ENCODE measurements around the gene CDK1.

Gene CDK1

DNA sequence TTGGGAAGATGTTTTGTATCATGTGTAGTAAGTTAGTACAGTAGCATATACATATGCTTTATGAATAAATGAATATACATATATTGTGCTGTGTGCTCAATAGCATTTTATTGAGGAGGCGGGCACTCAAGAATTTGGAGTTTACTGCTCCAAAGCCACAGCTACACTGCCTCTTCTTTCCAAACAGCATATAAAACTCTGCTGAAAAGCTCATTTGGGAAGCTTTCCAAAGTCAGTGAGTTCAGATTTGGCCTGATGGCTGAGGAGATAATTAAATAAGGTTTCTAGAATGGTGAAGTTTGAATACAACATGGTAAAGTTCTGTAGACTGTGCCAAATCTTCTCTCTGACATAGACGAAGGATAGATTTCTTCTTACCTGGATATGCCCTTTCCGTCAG is 29.8 kb downstream of the CDK1 start:
- no peaks in the 10 kb centered on the region for H4K20me1 ChIP-seq (ENCODE audit: low read depth, low read length)
- H3K9ac ChIP-seq (ENCODE audit: low read length) = no peak overlapping the region
- no peaks in the 10 kb centered on the region for H3K27me3 ChIP-seq (ENCODE audit: low read length)
- no peaks in the 10 kb centered on the region for H3K9me2 ChIP-seq (replicated peaks; ENCODE audit: insufficient read depth, low read length)
- no peaks in the 10 kb centered on the region for H3K79me2 ChIP-seq (ENCODE audit: insufficient read depth, low read length)
- no peaks in the 10 kb centered on the region for H3F3A ChIP-seq (ENCODE audit: insufficient read depth)
- no peak overlapping the region for H3K4me3 ChIP-seq (ENCODE audit: insufficient read depth, low read length, poor library complexity, severe bottlenecking)
- no peaks in the 10 kb centered on the region for H3K9me3 ChIP-seq (ENCODE audit: insufficient read depth, low read length)
- no peaks in the 10 kb centered on the region for H3K36me3 ChIP-seq (ENCODE audit: low read length)
- H3K4me2 ChIP-seq (ENCODE audit: low read depth, low read length, poor library complexity, severe bottlenecking) = no peak overlapping the region
- no peak overlapping the region for H2AFZ ChIP-seq (ENCODE audit: low read depth, low read length, severe bottlenecking)
- TF ChIP-seq EZH2phosphoT487 (conservative IDR thresholded peaks at IDR 0.05; ENCODE audit: low read length) = no peak
- TF ChIP-seq, protein P1, sequence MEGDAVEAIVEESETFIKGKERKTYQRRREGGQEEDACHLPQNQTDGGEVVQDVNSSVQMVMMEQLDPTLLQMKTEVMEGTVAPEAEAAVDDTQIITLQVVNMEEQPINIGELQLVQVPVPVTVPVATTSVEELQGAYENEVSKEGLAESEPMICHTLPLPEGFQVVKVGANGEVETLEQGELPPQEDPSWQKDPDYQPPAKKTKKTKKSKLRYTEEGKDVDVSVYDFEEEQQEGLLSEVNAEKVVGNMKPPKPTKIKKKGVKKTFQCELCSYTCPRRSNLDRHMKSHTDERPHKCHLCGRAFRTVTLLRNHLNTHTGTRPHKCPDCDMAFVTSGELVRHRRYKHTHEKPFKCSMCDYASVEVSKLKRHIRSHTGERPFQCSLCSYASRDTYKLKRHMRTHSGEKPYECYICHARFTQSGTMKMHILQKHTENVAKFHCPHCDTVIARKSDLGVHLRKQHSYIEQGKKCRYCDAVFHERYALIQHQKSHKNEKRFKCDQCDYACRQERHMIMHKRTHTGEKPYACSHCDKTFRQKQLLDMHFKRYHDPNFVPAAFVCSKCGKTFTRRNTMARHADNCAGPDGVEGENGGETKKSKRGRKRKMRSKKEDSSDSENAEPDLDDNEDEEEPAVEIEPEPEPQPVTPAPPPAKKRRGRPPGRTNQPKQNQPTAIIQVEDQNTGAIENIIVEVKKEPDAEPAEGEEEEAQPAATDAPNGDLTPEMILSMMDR (IDR thresholded peaks at IDR 0.05; ENCODE audit: insufficient read depth, low read length, poor library complexity, severe bottlenecking) = no peak
- H3K27ac ChIP-seq (ENCODE audit: low read depth, low read length) = no peak overlapping the region

DNA sequence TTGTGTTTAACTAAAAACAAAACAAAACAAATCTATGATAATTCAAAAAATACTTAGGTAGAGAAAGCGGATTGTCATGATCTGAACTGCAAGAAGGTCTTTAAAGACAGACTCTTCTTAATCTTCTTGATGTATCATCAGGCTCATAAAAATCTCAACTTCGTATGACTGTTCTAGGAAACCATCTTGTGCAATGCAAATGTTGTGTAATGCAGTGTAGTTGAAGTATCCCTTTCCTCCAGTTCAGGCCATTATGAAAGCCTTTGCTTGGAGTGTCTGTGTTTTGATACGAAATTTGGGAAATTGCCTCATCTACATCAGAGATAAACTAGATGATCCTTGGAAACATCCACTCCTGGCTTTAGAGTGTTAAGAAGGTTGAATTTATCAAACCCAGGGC is 30.9 kb downstream of the CDK1 start:
- TF ChIP-seq EZH2phosphoT487 (conservative IDR thresholded peaks at IDR 0.05; ENCODE audit: low read length) = no peak
- TF ChIP-seq, protein P1 (IDR thresholded peaks at IDR 0.05; ENCODE audit: insufficient read depth, low read length, poor library complexity, severe bottlenecking) = no peak
- Histone ChIP-seq H3K9ac (ENCODE audit: low read length) (no peak overlapping the region), H4K20me1 (ENCODE audit: low read depth, low read length) (no peaks in the 10 kb centered on the region), H3K79me2 (ENCODE audit: insufficient read depth, low read length) (no peaks in the 10 kb centered on the region), H3K9me2 (replicated peaks; ENCODE audit: insufficient read depth, low read length) (no peaks in the 10 kb centered on the region), H3K4me2 (ENCODE audit: low read depth, low read length, poor library complexity, severe bottlenecking) (no peak overlapping the region), H3F3A (ENCODE audit: insufficient read depth) (no peaks in the 10 kb centered on the region), H3K36me3 (ENCODE audit: low read length) (no peaks in the 10 kb centered on the region), H2AFZ (ENCODE audit: low read depth, low read length, severe bottlenecking) (no peak overlapping the region), H3K9me3 (ENCODE audit: insufficient read depth, low read length) (no peaks in the 10 kb centered on the region), H3K4me3 (ENCODE audit: insufficient read depth, low read length, poor library complexity, severe bottlenecking) (no peak overlapping the region), H3K27ac (ENCODE audit: low read depth, low read length) (no peak overlapping the region), H3K27me3 (ENCODE audit: low read length) (no peaks in the 10 kb centered on the region)

DNA sequence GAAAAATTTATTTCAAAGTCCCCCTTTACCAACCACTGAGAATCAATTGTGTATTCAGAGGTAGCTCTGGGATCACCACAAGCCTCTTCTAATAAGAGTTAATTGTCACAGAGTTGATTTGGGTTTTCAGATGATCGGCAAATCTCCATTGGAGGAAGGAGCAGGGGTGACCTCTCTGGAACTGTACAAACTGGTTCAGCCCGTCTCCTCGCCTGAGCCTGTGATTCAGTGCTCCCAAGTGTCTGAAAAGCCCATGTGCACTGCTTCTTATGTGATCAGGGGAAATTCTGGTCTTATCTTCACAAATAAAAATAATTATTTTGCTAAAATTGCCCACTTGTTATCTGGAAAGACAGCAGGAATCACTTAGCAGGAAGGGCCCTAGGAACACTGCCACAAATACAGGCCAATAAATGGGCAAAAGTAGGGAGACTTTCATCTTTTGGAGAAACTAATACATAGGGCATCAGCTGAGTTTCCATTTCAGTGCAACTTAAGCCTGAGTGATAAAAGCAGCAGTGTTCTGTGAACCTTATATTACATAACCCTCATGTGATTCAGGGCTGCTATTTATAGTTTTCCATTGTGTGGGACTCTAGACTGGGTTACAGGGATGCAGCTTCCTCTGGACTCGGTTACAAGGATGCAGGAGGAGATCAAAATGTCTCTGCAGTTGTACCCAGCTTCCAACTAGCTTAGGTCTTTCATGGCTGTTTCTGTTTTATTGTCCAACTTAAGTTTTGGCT is 32.3 kb downstream of the CDK1 start:
- no peaks in the 10 kb centered on the region for H4K20me1 ChIP-seq (ENCODE audit: low read depth, low read length)
- no peak overlapping the region for H3K9ac ChIP-seq (ENCODE audit: low read length)
- H2AFZ ChIP-seq (ENCODE audit: low read depth, low read length, severe bottlenecking) = no peak overlapping the region
- no peaks in the 10 kb centered on the region for H3K36me3 ChIP-seq (ENCODE audit: low read length)
- H3K9me3 ChIP-seq (ENCODE audit: insufficient read depth, low read length) = no peaks in the 10 kb centered on the region
- no peaks in the 10 kb centered on the region for H3F3A ChIP-seq (ENCODE audit: insufficient read depth)
- no peak for TF ChIP-seq EZH2phosphoT487 (conservative IDR thresholded peaks at IDR 0.05; ENCODE audit: low read length)
- TF ChIP-seq, protein P1 (IDR thresholded peaks at IDR 0.05; ENCODE audit: insufficient read depth, low read length, poor library complexity, severe bottlenecking) = no peak
- H3K9me2 ChIP-seq (replicated peaks; ENCODE audit: insufficient read depth, low read length) = no peaks in the 10 kb centered on the region
- H3K4me2 ChIP-seq (ENCODE audit: low read depth, low read length, poor library complexity, severe bottlenecking) = no peak overlapping the region
- no peak overlapping the region for H3K27ac ChIP-seq (ENCODE audit: low read depth, low read length)
- no peaks in the 10 kb centered on the region for H3K27me3 ChIP-seq (ENCODE audit: low read length)
- no peak overlapping the region for H3K4me3 ChIP-seq (ENCODE audit: insufficient read depth, low read length, poor library complexity, severe bottlenecking)
- H3K79me2 ChIP-seq (ENCODE audit: insufficient read depth, low read length) = no peaks in the 10 kb centered on the region

Measured in SU-DHL-6 (cell line).